ENCODE data around the gene OGFR.

The OGFR gene

GRCh38 chr20:62815066-62815991 lies 10.7 kb downstream of the OGFR start:
- DNase-seq (ENCODE audit: low spot score) = no peak

- DNase-seq (ENCODE audit: low spot score) = no peak
Observed at GRCh38 chr20:62816031-62816883, 11.6 kb downstream of the OGFR start.

- DNase-seq (ENCODE audit: low spot score) = no peak
Observed at GRCh38 chr20:62816884-62817873, 12.5 kb downstream of the OGFR start, which contains the start of gene COL9A3. Gene COL9A3, plus strand, starts transcription at chr20:62817050. Its CDS starts 15 bp downstream, at chr20:62817065.

GRCh38 chr20:62817975-62818591 lies 13.4 kb downstream of the OGFR start:
- DNase-seq (ENCODE audit: low spot score) = no peak

GRCh38 chr20:62818592-62819493 lies 14.2 kb downstream of the OGFR start:
- no peak for DNase-seq (ENCODE audit: low spot score)

GRCh38 chr20:62819494-62820174 lies 15.0 kb downstream of the OGFR start:
- DNase-seq (ENCODE audit: low spot score) = no peak

- DNase-seq (ENCODE audit: low spot score) = no peak
Observed at GRCh38 chr20:62820208-62820961, 15.8 kb downstream of the OGFR start.

GRCh38 chr20:62820962-62821725 lies 16.5 kb downstream of the OGFR start:
- no peak for DNase-seq (ENCODE audit: low spot score)

GRCh38 chr20:62821726-62822210 lies 17.1 kb downstream of the OGFR start:
- DNase-seq (ENCODE audit: low spot score) = no peak

- DNase-seq (ENCODE audit: low spot score) = no peak
Observed at GRCh38 chr20:62822239-62822787, 17.7 kb downstream of the OGFR start.

- DNase-seq (ENCODE audit: low spot score) = peak; percentile 65
Observed at GRCh38 chr20:62822788-62823651, 18.4 kb downstream of the OGFR start.

- no peak for DNase-seq (ENCODE audit: low spot score)
Observed at GRCh38 chr20:62823688-62824475, 19.2 kb downstream of the OGFR start.

GRCh38 chr20:62824476-62825332 lies 20.1 kb downstream of the OGFR start:
- no peak for DNase-seq (ENCODE audit: low spot score)

- no peak for DNase-seq (ENCODE audit: low spot score)
Observed at GRCh38 chr20:62825333-62825985, 20.8 kb downstream of the OGFR start.
